HCT116 (cell line): Measurements from ENCODE around the gene PLXDC1. TPM values are rescaled to one million over a fixed set of nuclear protein-coding genes. Genes with fewer than 3 reads are reported as not detected.

Source experiments
- ATAC-seq: fragments of 200-7000 bp; cut with Tn5 transposase; 2 replicates; pipeline ENCODE4 v1.9.1; 2020; ENCODE audit warnings: mild to moderate bottlenecking, moderate library complexity
- BruUV-seq: library from RNA; stranded (reverse); fragments of 400-500 nt; replicated peaks from 2 replicates; lab custom pipeline; 2021; lab: Mats Ljungman, UMichigan
- CTCF ChIA-PET: fragments of 300-600 bp; sonication (Branson Sonifier 250); formaldehyde crosslinking; loops from one replicate; lab custom pipeline; 2021; ENCODE audit warnings: antibody characterized with exemption; lab: Charles Lee
- POLR2A ChIA-PET: fragments of 300-600, 350-600 bp; sonication (Branson Sonifier 250); formaldehyde crosslinking; loops from one replicate; lab custom pipeline; 2021; ENCODE audit warnings: antibody characterized with exemption; lab: Charles Lee
- RAD21 ChIA-PET, 2 experiments: fragments of 300-600 bp; sonication (Branson Sonifier 250); formaldehyde crosslinking; loops; one replicate each; lab custom pipeline; 2023; ENCODE audit warnings: low total read pairs in 2 of 2; ENCODE audit not compliant: uncharacterized antibody in 2 of 2, unreplicated experiment in 2 of 2, low non-redundant PET in 1 of 2; lab: Charles Lee
- DNase-seq: peaks from one replicate; pipeline ENCODE4 v3.0.0-alpha.2; 2010; ENCODE audit warnings: low read depth, low spot score
- H2AFZ ChIP-seq: fragments of 200-600 bp; shearing (Covaris generic), sonication (generic); 2 replicates; pipeline ENCODE4 v1.6.1; 2017; ENCODE audit warnings: low read depth, mixed run types, mixed read lengths, antibody characterized with exemption, low read length; ENCODE audit not compliant: poor library complexity, severe bottlenecking
- H3K27ac ChIP-seq: 2 replicates; pipeline ENCODE4 v1.5.1; 2012; ENCODE audit warnings: low read depth, low read length
- H3K27me3 ChIP-seq: fragments of 200-600 bp; sonication (generic); 2 replicates; pipeline ENCODE4 v1.6.1; 2016; ENCODE audit warnings: mixed run types, low read length, mixed read lengths; ENCODE audit not compliant: insufficient read depth
- H3K36me3 ChIP-seq, 2 experiments: fragments of 200-500 bp in 1 of 2; fragments of 200-600 bp in 1 of 2; sonication (Bioruptor generic) in 1 of 2; sonication (generic) in 1 of 2; 2 replicates each; pipeline versions ENCODE4 v1.5.1 to v1.6.1; 2014 to 2016; ENCODE audit warnings: low read length in 2 of 2, inconsistent platforms in 1 of 2, mixed read lengths in 1 of 2, mixed run types in 1 of 2; ENCODE audit not compliant: insufficient read depth in 2 of 2, control insufficient read depth in 1 of 2
- H3K4me1 ChIP-seq, 2 experiments: fragments of 200-600 bp in 1 of 2; sonication (generic) in 1 of 2; 2 replicates each; pipeline versions ENCODE4 v1.5.1 to v1.6.1; 2012 to 2017; ENCODE audit warnings: low read length in 2 of 2, inconsistent platforms in 1 of 2, mild to moderate bottlenecking in 1 of 2, mixed read lengths in 1 of 2, mixed run types in 1 of 2, moderate library complexity in 1 of 2; ENCODE audit not compliant: insufficient read depth in 2 of 2, control insufficient read depth in 1 of 2
- H3K4me2 ChIP-seq: fragments of 200-600 bp; sonication (generic); 2 replicates; pipeline ENCODE4 v1.6.1; 2017; ENCODE audit warnings: mixed run types, low read length, mixed read lengths
- H3K4me3 ChIP-seq, 2 experiments: fragments of 200-600 bp in 1 of 2; sonication (generic) in 1 of 2; replicated peaks in 1 of 2; 2 replicates each; pipeline ENCODE4 v1.5.1; 2011 to 2016; ENCODE audit warnings: low read length in 2 of 2, control low read depth in 1 of 2, low read depth in 1 of 2, mild to moderate bottlenecking in 1 of 2, mixed read lengths in 1 of 2, mixed run types in 1 of 2
- H3K79me2 ChIP-seq: fragments of 200-600 bp; sonication (generic); 2 replicates; pipeline ENCODE4 v1.6.1; 2017; ENCODE audit warnings: mild to moderate bottlenecking, mixed run types, low read length, moderate library complexity, mixed read lengths; ENCODE audit not compliant: insufficient read depth
- H3K9ac ChIP-seq: fragments of 200-600 bp; sonication (generic); 2 replicates; pipeline ENCODE4 v1.6.1; 2016; ENCODE audit warnings: low read length, mixed read lengths
- H3K9me2 ChIP-seq: fragments of 200-600 bp; sonication (generic), shearing (Covaris generic); 2 replicates; pipeline ENCODE4 v1.6.1; 2017; ENCODE audit warnings: mixed run types, mild to moderate bottlenecking, moderate library complexity; ENCODE audit not compliant: insufficient read depth
- H3K9me3 ChIP-seq, 2 experiments: fragments of 200-500 bp in 1 of 2; fragments of 200-600 bp in 1 of 2; sonication (Bioruptor generic) in 1 of 2; sonication (generic) in 1 of 2; 2 replicates each; pipeline ENCODE4 v1.6.1; 2014 to 2017; ENCODE audit warnings: low read length in 2 of 2, mixed read lengths in 2 of 2, inconsistent platforms in 1 of 2, low read depth in 1 of 2, mild to moderate bottlenecking in 1 of 2, mixed run types in 1 of 2, moderate library complexity in 1 of 2; ENCODE audit not compliant: control insufficient read depth in 1 of 2, insufficient read depth in 1 of 2
- H4K20me1 ChIP-seq: fragments of 200-600 bp; sonication (generic), shearing (Covaris generic); 2 replicates; pipeline ENCODE4 v1.6.1; 2017; ENCODE audit warnings: mixed run types, mild to moderate bottlenecking, moderate library complexity; ENCODE audit not compliant: insufficient read depth
- CBX3 ChIP-seq: IDR thresholded peaks from 2 replicates; pipeline ENCODE4 v1.6.1; 2012; ENCODE audit warnings: low read depth
- ELF1 ChIP-seq: IDR thresholded peaks from 2 replicates; pipeline ENCODE4 v1.6.1; 2012; ENCODE audit warnings: low read depth, borderline replicate concordance
- EZH2 ChIP-seq: fragments of 200-600 bp; sonication (generic); IDR thresholded peaks from 2 replicates; pipeline ENCODE4 v1.6.1; 2017; ENCODE audit warnings: antibody characterized with exemption, mixed run types
- EZH2phosphoT487 ChIP-seq: fragments of 200-600 bp; IDR thresholded peaks from 2 replicates; pipeline ENCODE4 v1.6.1; 2018; ENCODE audit warnings: antibody characterized with exemption, borderline replicate concordance
- FOSL1 ChIP-seq: IDR thresholded peaks from 2 replicates; pipeline ENCODE4 v1.6.1; 2012; ENCODE audit warnings: low read depth
- MAX ChIP-seq: IDR thresholded peaks from 2 replicates; pipeline ENCODE4 v1.6.1; 2012
- POLR2A ChIP-seq: IDR thresholded peaks from 2 replicates; pipeline ENCODE4 v1.7.0; 2011; ENCODE audit warnings: borderline replicate concordance; ENCODE audit not compliant: insufficient read depth, insufficient read length; ENCODE audit errors: extremely low read depth
- POLR2AphosphoS5 ChIP-seq: IDR thresholded peaks from 2 replicates; pipeline ENCODE4 v1.6.1; 2011; ENCODE audit warnings: mild to moderate bottlenecking, low read depth, low read length, moderate library complexity
- REST ChIP-seq: IDR thresholded peaks from 2 replicates; pipeline ENCODE4 v1.6.1; 2012; ENCODE audit warnings: low read depth
- SIN3A ChIP-seq: IDR thresholded peaks from 2 replicates; pipeline ENCODE4 v1.6.1; 2012; ENCODE audit warnings: low read depth
- SP1 ChIP-seq: IDR thresholded peaks from 2 replicates; pipeline ENCODE4 v1.6.1; 2012; ENCODE audit warnings: low read depth
- SRF ChIP-seq: IDR thresholded peaks from 2 replicates; pipeline ENCODE4 v1.6.1; 2012; ENCODE audit warnings: low read depth
- TCF7L2 ChIP-seq: IDR thresholded peaks from 2 replicates; pipeline ENCODE4 v1.7.0; 2011; ENCODE audit warnings: borderline replicate concordance, inconsistent platforms; ENCODE audit not compliant: insufficient read depth, insufficient read length; ENCODE audit errors: extremely low read depth
- YY1 ChIP-seq: IDR thresholded peaks from 2 replicates; pipeline ENCODE4 v1.6.1; 2011; ENCODE audit warnings: low read length, low read depth, moderate library complexity, mild to moderate bottlenecking; ENCODE audit not compliant: insufficient replicate concordance; ENCODE audit errors: extremely low read depth
- ZFX ChIP-seq: fragments of 450-650 bp; IDR thresholded peaks from 2 replicates; pipeline ENCODE4 v1.6.1; 2017
- ZNF274 ChIP-seq: fragments of 200-500 bp; sonication (Bioruptor generic); IDR thresholded peaks from 2 replicates; pipeline ENCODE4 v1.6.1; 2014; ENCODE audit warnings: mild to moderate bottlenecking, low read depth, low read length, inconsistent platforms
- intact Hi-C: fragments of 100-400 bp; cut with micrococcal nuclease; formaldehyde crosslinking; loops from 2 replicates; pipeline ENCODE4 v1.10.0; 2022
- total RNA-seq: library from RNA; stranded (reverse); gene quantifications from one replicate; pipeline ENCODE4 v1.2.1, GENCODE V29; 2021; ENCODE audit not compliant: unreplicated experiment
- TF ChIP-seq, protein P1 (sequence below): IDR thresholded peaks from 2 replicates; pipeline ENCODE4 v1.6.1; 2011; ENCODE audit warnings: mild to moderate bottlenecking, low read length, moderate library complexity; ENCODE audit not compliant: insufficient replicate concordance; ENCODE audit errors: extremely low read depth
- TF ChIP-seq, protein P2 (sequence below): IDR thresholded peaks from 2 replicates; pipeline ENCODE4 v1.6.1; 2012

Gene PLXDC1
- total RNA-seq, 1 experiment from 2014 or later = 1.8 TPM

DNA sequence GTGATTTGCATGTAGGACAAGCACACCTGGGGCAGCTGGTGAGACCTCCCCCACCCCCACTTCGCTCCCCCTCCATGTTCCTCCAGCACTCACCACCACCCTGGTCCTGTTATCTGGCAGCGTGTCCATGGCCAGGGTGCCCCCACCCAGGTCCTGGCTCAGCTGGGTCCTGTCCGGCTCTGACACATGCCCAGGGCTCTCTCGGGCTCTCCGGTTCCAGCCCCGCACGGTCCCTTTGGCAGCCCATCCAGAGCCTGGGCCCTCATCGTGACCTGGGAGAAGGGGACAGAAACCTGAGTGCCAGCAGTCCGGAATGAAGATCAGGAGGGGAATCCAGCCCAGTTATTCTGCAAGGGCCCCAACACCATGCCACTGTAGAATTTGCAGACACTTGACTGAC, 11.9 kb downstream of the PLXDC1 start:
- Histone ChIP-seq H3K36me3 (no peaks in the 10 kb centered on the region), H2AFZ (no peak overlapping the region), H3K27ac (no peak overlapping the region), H3K27me3 (no peaks in the 10 kb centered on the region), H3K4me1 (peaks cover 5 to 12% of the 10 kb centered on the region in 2 experiments; a peak in 3 of 4 replicates), H3K9ac (no peak overlapping the region), H3K9me3 (no peaks in the 10 kb centered on the region), H3K4me2 (peak overlapping the region; percentile 37; the same call in 1 of the 2 replicates), H3K79me2 (no peaks in the 10 kb centered on the region), H3K9me2 (no peaks in the 10 kb centered on the region), H3K4me3 (no peak overlapping the region), H4K20me1 (no peaks in the 10 kb centered on the region)
- CTCF ChIA-PET = interaction anchor here (1.1 kb wide), 1 partner anchor 157 kb away, joined by 3 read pairs; no protein-coding TSS in a partner anchor
- POLR2A ChIA-PET = no interaction called here
- intact Hi-C loops = no loop called here
- ATAC-seq (no peak; the same call in 1 of the 2 replicates), DNase-seq (no peak)
- BruUV-seq = no TSS peak
- TF ChIP-seq ELF1 = no peak
- no peak for TF ChIP-seq SP1
- no peak for TF ChIP-seq YY1
- no peak for TF ChIP-seq CBX3
- no peak for TF ChIP-seq EZH2phosphoT487
- TF ChIP-seq FOSL1 = no peak
- no peak for TF ChIP-seq SRF
- TF ChIP-seq EZH2 = no peak
- TF ChIP-seq MAX = no peak
- no peak for TF ChIP-seq POLR2AphosphoS5
- no peak for TF ChIP-seq SIN3A
- TF ChIP-seq, protein P1, sequence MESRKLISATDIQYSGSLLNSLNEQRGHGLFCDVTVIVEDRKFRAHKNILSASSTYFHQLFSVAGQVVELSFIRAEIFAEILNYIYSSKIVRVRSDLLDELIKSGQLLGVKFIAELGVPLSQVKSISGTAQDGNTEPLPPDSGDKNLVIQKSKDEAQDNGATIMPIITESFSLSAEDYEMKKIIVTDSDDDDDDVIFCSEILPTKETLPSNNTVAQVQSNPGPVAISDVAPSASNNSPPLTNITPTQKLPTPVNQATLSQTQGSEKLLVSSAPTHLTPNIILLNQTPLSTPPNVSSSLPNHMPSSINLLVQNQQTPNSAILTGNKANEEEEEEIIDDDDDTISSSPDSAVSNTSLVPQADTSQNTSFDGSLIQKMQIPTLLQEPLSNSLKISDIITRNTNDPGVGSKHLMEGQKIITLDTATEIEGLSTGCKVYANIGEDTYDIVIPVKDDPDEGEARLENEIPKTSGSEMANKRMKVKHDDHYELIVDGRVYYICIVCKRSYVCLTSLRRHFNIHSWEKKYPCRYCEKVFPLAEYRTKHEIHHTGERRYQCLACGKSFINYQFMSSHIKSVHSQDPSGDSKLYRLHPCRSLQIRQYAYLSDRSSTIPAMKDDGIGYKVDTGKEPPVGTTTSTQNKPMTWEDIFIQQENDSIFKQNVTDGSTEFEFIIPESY = no peak
- TF ChIP-seq POLR2A = no peak
- TF ChIP-seq ZNF274 = no peak
- TF ChIP-seq REST = no peak
- no peak for TF ChIP-seq TCF7L2
- no peak for TF ChIP-seq ZFX
- TF ChIP-seq, protein P2, sequence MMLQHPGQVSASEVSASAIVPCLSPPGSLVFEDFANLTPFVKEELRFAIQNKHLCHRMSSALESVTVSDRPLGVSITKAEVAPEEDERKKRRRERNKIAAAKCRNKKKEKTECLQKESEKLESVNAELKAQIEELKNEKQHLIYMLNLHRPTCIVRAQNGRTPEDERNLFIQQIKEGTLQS = no peak
- RAD21 ChIA-PET = no interaction called here
